ENCODE data around the gene KCNJ10.

KCNJ10 gene

DNA sequence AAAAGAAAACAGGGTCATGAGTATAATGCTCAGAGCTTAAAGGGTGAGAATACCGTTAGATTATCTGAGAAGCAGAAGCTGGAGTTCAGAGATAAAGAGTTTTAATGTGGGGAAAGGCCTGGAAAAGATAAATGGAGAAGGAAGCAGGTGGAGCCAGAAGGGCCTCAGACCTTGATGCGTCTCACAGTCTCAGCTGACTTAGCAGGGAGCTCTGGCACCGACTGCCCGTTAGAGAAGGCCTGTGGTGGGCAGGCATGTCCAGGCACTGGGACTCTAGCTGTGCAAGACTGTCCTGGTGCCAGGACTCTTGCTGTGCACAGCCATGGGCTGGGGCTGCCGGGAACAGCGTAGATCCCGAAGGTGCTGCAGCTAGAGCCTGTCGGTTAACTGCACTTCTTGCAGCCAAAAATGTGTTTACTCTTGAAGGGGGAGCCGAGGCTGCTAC lies 112.1 kb downstream of the KCNJ10 start:
- no peak overlapping the region for H3K4me3 ChIP-seq (ENCODE audit: insufficient read depth, low read depth, low read length, poor library complexity, severe bottlenecking)
- no peaks in the 10 kb centered on the region for H3K27me3 ChIP-seq (replicated peaks; ENCODE audit: control insufficient read depth, insufficient read depth, low read length, poor library complexity, severe bottlenecking)
- H3K36me3 ChIP-seq (ENCODE audit: control insufficient read depth, insufficient read depth, low read length): no peaks in the 10 kb centered on the region
- H3K9me3 ChIP-seq (ENCODE audit: control insufficient read depth, low read length): no peaks in the 10 kb centered on the region
- no peak for DNase-seq
- H3K4me1 ChIP-seq (ENCODE audit: control insufficient read depth, insufficient read depth, low read length, poor library complexity, severe bottlenecking): no peaks in the 10 kb centered on the region
- H3K27ac ChIP-seq (ENCODE audit: insufficient read depth, low read length, poor library complexity, severe bottlenecking): no peak overlapping the region

DNA sequence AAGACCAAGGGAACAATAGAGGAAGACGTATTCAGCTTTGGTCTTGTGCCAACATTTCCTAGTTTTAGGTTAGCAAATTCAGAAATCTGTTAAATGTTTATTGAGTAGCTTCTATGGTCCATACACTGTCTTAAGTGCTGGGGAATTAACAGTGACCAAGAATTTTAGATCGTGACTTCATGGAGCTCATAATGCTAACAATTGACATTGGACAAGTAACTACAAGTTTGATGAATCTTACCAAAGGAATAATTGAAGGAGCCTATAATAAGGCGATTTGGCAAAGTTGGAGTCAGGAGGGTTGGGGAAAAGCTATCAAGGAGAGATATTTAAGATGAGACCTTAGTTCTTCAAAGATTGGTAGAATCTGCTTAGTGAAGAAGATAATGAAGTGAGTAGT lies 114.5 kb downstream of the KCNJ10 start:
- Histone ChIP-seq H3K9me3 (ENCODE audit: control insufficient read depth, low read length) (no peaks in the 10 kb centered on the region), H3K4me3 (ENCODE audit: insufficient read depth, low read depth, low read length, poor library complexity, severe bottlenecking) (no peak overlapping the region), H3K4me1 (ENCODE audit: control insufficient read depth, insufficient read depth, low read length, poor library complexity, severe bottlenecking) (no peaks in the 10 kb centered on the region), H3K27me3 (replicated peaks; ENCODE audit: control insufficient read depth, insufficient read depth, low read length, poor library complexity, severe bottlenecking) (no peaks in the 10 kb centered on the region), H3K36me3 (ENCODE audit: control insufficient read depth, insufficient read depth, low read length) (no peaks in the 10 kb centered on the region), H3K27ac (ENCODE audit: insufficient read depth, low read length, poor library complexity, severe bottlenecking) (no peak overlapping the region)
- no peak for DNase-seq

DNA sequence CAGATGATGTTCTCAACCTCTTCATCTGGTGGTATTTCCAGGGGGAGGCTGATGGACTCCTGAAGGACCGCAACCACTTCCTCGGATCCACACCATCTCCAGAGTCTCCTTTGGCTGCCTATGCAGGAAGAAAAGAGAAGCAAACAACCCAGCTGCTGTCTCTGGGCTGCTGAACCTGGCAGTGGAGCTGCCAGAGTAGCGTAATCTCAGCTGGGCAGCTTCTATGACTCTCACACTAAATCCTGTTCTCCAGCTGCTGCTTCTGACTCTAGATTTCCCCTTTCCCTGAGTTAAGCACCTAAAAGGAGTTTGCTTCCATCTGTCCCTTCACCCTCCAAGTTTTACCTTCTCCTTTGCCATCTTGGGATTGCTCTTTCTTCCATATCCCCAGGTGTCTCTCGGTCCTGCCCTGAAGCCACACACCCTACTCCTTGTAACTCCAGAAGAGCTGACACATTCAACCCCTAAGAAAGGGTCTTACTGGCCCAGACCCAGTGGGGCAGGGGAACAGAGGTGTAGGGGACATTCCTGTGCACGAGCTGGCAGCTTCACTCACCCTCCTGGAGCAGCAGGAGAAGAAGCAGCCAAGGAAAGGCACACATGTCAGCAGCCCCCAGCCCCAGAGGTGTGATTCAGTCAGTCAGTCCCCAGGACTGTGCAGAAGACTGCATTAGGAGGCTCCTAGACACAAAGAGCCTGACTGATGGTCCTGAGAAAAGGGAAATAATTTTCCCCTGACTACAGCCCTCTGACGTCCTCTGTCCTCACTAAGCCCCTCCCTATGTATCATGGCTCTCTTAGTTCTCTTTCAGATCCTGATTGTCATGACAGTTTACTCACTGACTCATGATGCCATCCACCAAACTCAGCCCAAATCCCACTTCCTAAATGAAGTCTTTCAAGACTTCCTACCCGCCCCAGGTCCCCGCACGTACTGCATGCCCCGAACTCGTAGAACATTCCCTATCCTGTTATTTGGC lies 116.1 kb downstream of the KCNJ10 start, which contains the start of gene SLAMF9:
SLAMF9 (minus strand) TSS at position 702 of the 980 bp plus-strand sequence; CDS start at position 602, 100 bp downstream.
- DNase-seq: no peak
- Histone ChIP-seq H3K9me3 (ENCODE audit: control insufficient read depth, low read length) (no peaks in the 10 kb centered on the region), H3K4me3 (ENCODE audit: insufficient read depth, low read depth, low read length, poor library complexity, severe bottlenecking) (no peak within 1 kb of the TSS), H3K4me1 (ENCODE audit: control insufficient read depth, insufficient read depth, low read length, poor library complexity, severe bottlenecking) (no peaks in the 10 kb centered on the region), H3K27ac (ENCODE audit: insufficient read depth, low read length, poor library complexity, severe bottlenecking) (no peak within 1 kb of the TSS), H3K36me3 (ENCODE audit: control insufficient read depth, insufficient read depth, low read length) (no peaks in the 10 kb centered on the region), H3K27me3 (replicated peaks; ENCODE audit: control insufficient read depth, insufficient read depth, low read length, poor library complexity, severe bottlenecking) (no peaks in the 10 kb centered on the region)

DNA sequence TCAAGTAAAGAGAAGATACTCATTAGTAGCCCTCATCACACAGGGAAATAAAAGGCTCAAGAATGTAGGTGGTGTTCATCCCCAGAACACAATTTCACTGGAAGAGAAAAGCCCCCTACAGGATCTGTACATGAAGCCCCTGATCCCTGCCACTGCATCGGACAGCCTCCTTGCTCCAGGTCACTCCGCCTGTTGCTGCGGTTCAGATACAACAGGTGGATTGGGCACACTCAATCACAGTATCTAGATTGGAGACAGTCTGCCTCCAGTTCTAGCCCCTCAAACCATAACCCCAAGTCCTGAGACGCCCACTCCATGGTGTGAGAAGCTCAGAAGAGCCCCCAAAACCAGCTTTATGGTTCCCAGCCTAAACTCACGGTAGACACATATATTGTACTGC lies 117.0 kb downstream of the KCNJ10 start:
- DNase-seq: no peak
- Histone ChIP-seq H3K36me3 (ENCODE audit: control insufficient read depth, insufficient read depth, low read length) (no peaks in the 10 kb centered on the region), H3K27me3 (replicated peaks; ENCODE audit: control insufficient read depth, insufficient read depth, low read length, poor library complexity, severe bottlenecking) (no peaks in the 10 kb centered on the region), H3K9me3 (ENCODE audit: control insufficient read depth, low read length) (no peaks in the 10 kb centered on the region), H3K4me3 (ENCODE audit: insufficient read depth, low read depth, low read length, poor library complexity, severe bottlenecking) (no peak overlapping the region), H3K4me1 (ENCODE audit: control insufficient read depth, insufficient read depth, low read length, poor library complexity, severe bottlenecking) (no peaks in the 10 kb centered on the region), H3K27ac (ENCODE audit: insufficient read depth, low read length, poor library complexity, severe bottlenecking) (no peak overlapping the region)

DNA sequence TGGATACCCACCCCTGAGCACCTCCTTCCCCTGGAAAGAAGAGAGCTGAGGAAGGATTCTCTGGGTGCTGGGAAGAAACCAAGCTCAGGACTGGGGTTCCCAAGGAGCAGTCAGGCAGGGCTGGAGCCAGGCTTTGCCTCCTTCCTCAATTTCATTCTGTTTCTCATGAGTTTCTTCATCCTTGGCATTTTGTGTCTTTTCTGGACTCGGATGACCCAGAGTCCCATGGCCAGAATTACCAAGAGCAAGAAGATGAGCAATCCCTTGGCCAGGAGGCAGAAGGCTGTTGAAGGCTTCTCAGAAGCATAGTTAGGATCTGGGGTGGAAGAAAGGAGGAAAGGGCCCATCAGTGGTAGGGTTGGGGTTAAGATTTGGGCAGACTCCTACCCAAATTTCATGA lies 118.4 kb downstream of the KCNJ10 start:
- Histone ChIP-seq H3K27ac (ENCODE audit: insufficient read depth, low read length, poor library complexity, severe bottlenecking) (no peak overlapping the region), H3K4me1 (ENCODE audit: control insufficient read depth, insufficient read depth, low read length, poor library complexity, severe bottlenecking) (no peaks in the 10 kb centered on the region), H3K9me3 (ENCODE audit: control insufficient read depth, low read length) (no peaks in the 10 kb centered on the region), H3K27me3 (replicated peaks; ENCODE audit: control insufficient read depth, insufficient read depth, low read length, poor library complexity, severe bottlenecking) (no peaks in the 10 kb centered on the region), H3K36me3 (ENCODE audit: control insufficient read depth, insufficient read depth, low read length) (no peaks in the 10 kb centered on the region), H3K4me3 (ENCODE audit: insufficient read depth, low read depth, low read length, poor library complexity, severe bottlenecking) (no peak overlapping the region)
- no peak for DNase-seq

DNA sequence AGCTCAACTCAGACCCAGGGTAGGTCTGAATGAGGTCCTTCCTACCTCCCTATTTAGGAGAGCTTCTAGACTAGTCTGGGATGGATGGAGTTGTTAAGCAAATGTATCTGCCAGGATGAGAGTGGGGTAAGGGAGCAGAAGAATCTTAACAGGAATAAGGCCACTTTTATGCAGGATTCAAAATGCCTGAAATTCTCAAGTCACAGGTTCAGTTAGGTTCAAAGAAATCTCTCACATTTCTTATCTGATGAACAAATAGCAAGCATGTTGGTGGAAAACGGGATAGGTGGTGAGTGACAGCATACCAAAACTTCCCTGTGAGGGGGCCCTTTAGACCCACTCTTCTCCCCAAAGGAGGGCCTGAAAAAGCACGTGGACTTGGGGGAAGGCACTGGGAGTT lies 118.9 kb downstream of the KCNJ10 start:
- Histone ChIP-seq H3K36me3 (ENCODE audit: control insufficient read depth, insufficient read depth, low read length) (no peaks in the 10 kb centered on the region), H3K9me3 (ENCODE audit: control insufficient read depth, low read length) (no peaks in the 10 kb centered on the region), H3K4me1 (ENCODE audit: control insufficient read depth, insufficient read depth, low read length, poor library complexity, severe bottlenecking) (no peaks in the 10 kb centered on the region), H3K4me3 (ENCODE audit: insufficient read depth, low read depth, low read length, poor library complexity, severe bottlenecking) (no peak overlapping the region), H3K27ac (ENCODE audit: insufficient read depth, low read length, poor library complexity, severe bottlenecking) (no peak overlapping the region), H3K27me3 (replicated peaks; ENCODE audit: control insufficient read depth, insufficient read depth, low read length, poor library complexity, severe bottlenecking) (no peaks in the 10 kb centered on the region)
- DNase-seq: no peak

DNA sequence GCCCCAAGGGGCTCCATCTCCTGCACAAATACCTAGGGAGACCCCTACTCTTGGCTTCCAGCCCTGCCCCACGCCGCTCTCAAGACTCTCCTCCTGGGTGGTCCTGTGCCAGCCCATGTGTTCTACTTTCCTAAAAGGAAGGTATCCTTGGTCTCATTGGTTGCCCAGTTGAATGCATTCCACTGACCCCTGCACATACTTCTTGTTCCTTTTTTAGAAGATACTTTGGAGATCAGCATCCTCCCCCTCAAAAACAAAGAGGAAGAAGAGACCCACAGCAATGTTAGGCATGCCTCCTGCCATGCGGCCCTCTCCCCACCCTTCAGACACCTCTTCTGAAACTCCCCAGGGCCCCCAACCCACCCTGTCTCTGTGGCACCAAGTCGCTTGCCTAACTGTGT lies 120.0 kb downstream of the KCNJ10 start:
- Histone ChIP-seq H3K27me3 (replicated peaks; ENCODE audit: control insufficient read depth, insufficient read depth, low read length, poor library complexity, severe bottlenecking) (peaks cover 8% of the 10 kb centered on the region), H3K4me1 (ENCODE audit: control insufficient read depth, insufficient read depth, low read length, poor library complexity, severe bottlenecking) (peaks cover 6% of the 10 kb centered on the region), H3K4me3 (ENCODE audit: insufficient read depth, low read depth, low read length, poor library complexity, severe bottlenecking) (no peak overlapping the region), H3K27ac (ENCODE audit: insufficient read depth, low read length, poor library complexity, severe bottlenecking) (no peak overlapping the region), H3K9me3 (ENCODE audit: control insufficient read depth, low read length) (no peaks in the 10 kb centered on the region), H3K36me3 (ENCODE audit: control insufficient read depth, insufficient read depth, low read length) (no peaks in the 10 kb centered on the region)
- DNase-seq: no peak

DNA sequence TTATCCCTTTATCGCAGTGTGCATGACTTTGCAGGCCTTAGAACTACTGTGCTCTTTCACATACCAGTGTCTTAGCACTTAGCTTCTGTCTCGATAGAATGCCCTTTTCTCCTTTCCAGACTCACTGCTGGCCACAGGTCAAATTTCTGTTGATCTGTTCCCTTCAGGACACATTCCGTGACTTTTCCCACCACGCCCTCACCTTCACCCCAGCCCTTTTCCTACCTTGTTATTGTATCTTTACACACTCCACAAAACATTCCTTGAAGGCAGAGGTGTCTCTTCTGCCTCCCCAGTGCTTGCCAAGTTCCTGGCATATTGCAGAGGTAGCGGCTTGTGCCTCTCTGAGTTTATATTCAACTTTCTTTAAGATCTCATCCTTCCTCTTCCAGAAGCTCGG lies 120.8 kb downstream of the KCNJ10 start:
- Histone ChIP-seq H3K27ac (ENCODE audit: insufficient read depth, low read length, poor library complexity, severe bottlenecking) (no peak overlapping the region), H3K36me3 (ENCODE audit: control insufficient read depth, insufficient read depth, low read length) (no peaks in the 10 kb centered on the region), H3K27me3 (replicated peaks; ENCODE audit: control insufficient read depth, insufficient read depth, low read length, poor library complexity, severe bottlenecking) (peaks cover 17% of the 10 kb centered on the region), H3K4me1 (ENCODE audit: control insufficient read depth, insufficient read depth, low read length, poor library complexity, severe bottlenecking) (peaks cover 9% of the 10 kb centered on the region), H3K4me3 (ENCODE audit: insufficient read depth, low read depth, low read length, poor library complexity, severe bottlenecking) (no peak overlapping the region), H3K9me3 (ENCODE audit: control insufficient read depth, low read length) (no peaks in the 10 kb centered on the region)
- DNase-seq: no peak

Measured in effector memory CD4-positive, alpha-beta T cell (primary cell).